Measurements from ENCODE around the gene NUDT21.
"Not testable (repeated sequence)": the region's sequence is repeated elsewhere in the genome, so short reads cannot be mapped to it uniquely, and the experiment has no call there.

NUDT21 gene

GRCh38 chr16:56389554-56389953, 61.6 kb downstream of the NUDT21 start:
- DNase-seq (ENCODE audit: low spot score) = no peak
- TF ChIP-seq, protein P1, sequence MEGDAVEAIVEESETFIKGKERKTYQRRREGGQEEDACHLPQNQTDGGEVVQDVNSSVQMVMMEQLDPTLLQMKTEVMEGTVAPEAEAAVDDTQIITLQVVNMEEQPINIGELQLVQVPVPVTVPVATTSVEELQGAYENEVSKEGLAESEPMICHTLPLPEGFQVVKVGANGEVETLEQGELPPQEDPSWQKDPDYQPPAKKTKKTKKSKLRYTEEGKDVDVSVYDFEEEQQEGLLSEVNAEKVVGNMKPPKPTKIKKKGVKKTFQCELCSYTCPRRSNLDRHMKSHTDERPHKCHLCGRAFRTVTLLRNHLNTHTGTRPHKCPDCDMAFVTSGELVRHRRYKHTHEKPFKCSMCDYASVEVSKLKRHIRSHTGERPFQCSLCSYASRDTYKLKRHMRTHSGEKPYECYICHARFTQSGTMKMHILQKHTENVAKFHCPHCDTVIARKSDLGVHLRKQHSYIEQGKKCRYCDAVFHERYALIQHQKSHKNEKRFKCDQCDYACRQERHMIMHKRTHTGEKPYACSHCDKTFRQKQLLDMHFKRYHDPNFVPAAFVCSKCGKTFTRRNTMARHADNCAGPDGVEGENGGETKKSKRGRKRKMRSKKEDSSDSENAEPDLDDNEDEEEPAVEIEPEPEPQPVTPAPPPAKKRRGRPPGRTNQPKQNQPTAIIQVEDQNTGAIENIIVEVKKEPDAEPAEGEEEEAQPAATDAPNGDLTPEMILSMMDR (IDR thresholded peaks at IDR 0.05; ENCODE audit: extremely low read depth, missing control alignments) = no peak

DNA sequence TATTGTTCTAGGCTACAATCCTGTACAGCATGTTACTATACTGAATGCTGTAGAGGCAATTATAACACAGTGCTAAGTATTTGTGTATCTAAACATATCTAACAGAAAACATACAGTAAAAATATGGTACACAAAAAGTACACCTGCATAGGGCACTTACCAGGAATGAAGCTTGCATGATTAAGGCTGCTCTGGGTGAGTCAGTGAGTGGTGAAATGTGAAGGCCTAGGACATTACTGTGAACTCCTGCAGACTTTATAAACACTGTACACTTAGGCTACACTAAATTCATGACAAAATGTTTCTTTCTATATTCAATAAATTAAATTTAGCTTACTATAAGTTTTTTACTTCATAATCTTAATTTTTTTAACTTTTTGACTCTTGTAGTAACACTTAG, 62.9 kb downstream of the NUDT21 start:
- no peak for DNase-seq (ENCODE audit: low spot score)
- TF ChIP-seq, protein P1 (IDR thresholded peaks at IDR 0.05; ENCODE audit: extremely low read depth, missing control alignments) = no peak

- DNase-seq (ENCODE audit: low spot score) = no peak
- TF ChIP-seq, protein P1 (IDR thresholded peaks at IDR 0.05; ENCODE audit: extremely low read depth, missing control alignments) = no peak
Observed at GRCh38 chr16:56387396-56387795, 63.7 kb downstream of the NUDT21 start.

DNA sequence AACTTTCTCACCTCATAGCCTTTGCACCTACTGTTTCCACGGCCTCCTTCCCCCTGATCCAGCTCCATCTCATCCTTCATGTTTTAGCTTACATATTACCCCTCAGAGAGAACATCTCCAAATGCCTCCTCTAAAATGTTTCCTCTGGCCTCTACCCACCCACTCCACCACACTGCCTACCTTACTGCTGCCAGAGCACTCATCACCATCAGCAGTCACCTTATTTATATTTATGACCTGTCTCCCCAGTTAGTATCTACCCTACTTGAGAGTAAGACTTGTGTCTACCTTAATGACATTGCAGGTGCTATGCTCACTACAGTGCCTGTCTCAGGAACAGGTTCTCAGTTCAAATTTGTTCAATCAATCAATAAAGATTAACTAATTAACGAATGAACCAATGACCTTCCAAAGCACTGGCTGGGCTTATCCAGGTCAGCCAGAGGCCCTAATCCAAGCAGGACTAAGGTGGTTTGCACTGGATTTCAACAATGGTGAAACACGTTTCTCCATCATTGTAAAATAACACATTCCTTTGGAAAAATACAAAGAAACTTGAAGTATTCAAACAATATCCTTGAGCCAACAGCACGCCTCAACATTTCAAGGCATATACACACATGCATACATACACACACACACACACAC, 66.9 kb downstream of the NUDT21 start:
- DNase-seq (ENCODE audit: low spot score) = no peak
- TF ChIP-seq, protein P1 (IDR thresholded peaks at IDR 0.05; ENCODE audit: extremely low read depth, missing control alignments) = no peak

- no peak for DNase-seq (ENCODE audit: low spot score)
- TF ChIP-seq, protein P1 (IDR thresholded peaks at IDR 0.05; ENCODE audit: extremely low read depth, missing control alignments) = no peak
Observed at GRCh38 chr16:56382901-56383355, 68.2 kb downstream of the NUDT21 start.

DNA sequence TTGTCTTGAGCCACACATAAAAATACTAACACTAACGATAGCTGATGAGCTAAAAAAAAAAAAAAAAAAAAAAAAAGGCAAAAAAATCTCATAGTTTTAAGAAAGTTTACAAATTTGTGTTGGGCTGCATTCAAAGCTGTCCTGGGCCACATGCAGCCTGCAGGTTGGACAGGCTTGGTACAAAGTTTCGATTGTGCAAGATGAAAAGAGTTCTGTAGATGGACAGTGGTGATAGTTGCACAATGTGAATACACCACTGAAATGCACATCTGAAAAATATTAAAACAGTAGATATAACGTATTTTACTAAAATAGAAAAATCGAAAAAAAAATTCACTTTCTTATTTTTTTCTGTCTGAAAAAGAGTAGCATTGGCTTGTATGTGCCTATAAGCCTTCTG, 68.7 kb downstream of the NUDT21 start:
- no peak for DNase-seq (ENCODE audit: low spot score)
- TF ChIP-seq, protein P1 (IDR thresholded peaks at IDR 0.05; ENCODE audit: extremely low read depth, missing control alignments) = no peak

GRCh38 chr16:56380778-56381485, 70.2 kb downstream of the NUDT21 start:
- not testable (repeated sequence) for DNase-seq (ENCODE audit: low spot score)

Measured in GM20000 (cell line).